OCI-LY7 (cell line): Measurements from ENCODE around the gene PHOSPHO2. TPM values are rescaled to one million over a fixed set of nuclear protein-coding genes. Genes with fewer than 3 reads are reported as not detected.
"Not testable (repeated sequence)": the region's sequence is repeated elsewhere in the genome, so short reads cannot be mapped to it uniquely, and the experiment has no call there.

Source experiments
- BruUV-seq: library from RNA; stranded (reverse); fragments of 400-500 nt; replicated peaks from 2 replicates; lab custom pipeline; 2021; lab: Mats Ljungman, UMichigan
- CTCF ChIA-PET: fragments of 300-600 bp; sonication (Branson Sonifier 250); formaldehyde crosslinking; loops from one replicate; lab custom pipeline; 2022; ENCODE audit warnings: antibody characterized with exemption; ENCODE audit not compliant: unreplicated experiment; lab: Charles Lee
- POLR2A ChIA-PET: fragments of 300-600 bp; sonication (Branson Sonifier 250); formaldehyde crosslinking; loops from one replicate; lab custom pipeline; 2022; ENCODE audit warnings: antibody characterized with exemption; lab: Charles Lee
- DNase-seq: peaks from one replicate; pipeline ENCODE4 v3.0.0-alpha.2; 2015; ENCODE audit warnings: low spot score
- H2AFZ ChIP-seq: fragments of 200-600 bp; sonication (generic), shearing (Covaris generic); 2 replicates; pipeline ENCODE4 v1.6.1; 2014; ENCODE audit warnings: mild to moderate bottlenecking, antibody characterized with exemption, low read length, moderate library complexity
- H3K27ac ChIP-seq: fragments of 200-600 bp; sonication (generic); 2 replicates; pipeline ENCODE4 v1.5.1; 2014; ENCODE audit warnings: mixed run types, low read depth, mild to moderate bottlenecking, moderate library complexity, low read length, inconsistent platforms; ENCODE audit not compliant: poor library complexity, severe bottlenecking
- H3K36me3 ChIP-seq: fragments of 200-600 bp; sonication (generic); 2 replicates; pipeline ENCODE4 v1.6.1; 2014; ENCODE audit warnings: mild to moderate bottlenecking, antibody characterized with exemption, low read length, moderate library complexity, mixed read lengths; ENCODE audit not compliant: insufficient read depth
- H3K4me1 ChIP-seq: fragments of 200-600 bp; sonication (generic); 2 replicates; pipeline ENCODE4 v1.5.1; 2014; ENCODE audit warnings: mild to moderate bottlenecking, low read length; ENCODE audit not compliant: insufficient read depth, poor library complexity, severe bottlenecking
- H3K4me2 ChIP-seq: fragments of 200-600 bp; sonication (generic); 2 replicates; pipeline ENCODE4 v1.6.1; 2014; ENCODE audit warnings: mild to moderate bottlenecking, low read length
- H3K4me3 ChIP-seq: fragments of 200-600 bp; sonication (generic); 2 replicates; pipeline ENCODE4 v1.5.1; 2014; ENCODE audit warnings: mild to moderate bottlenecking, low read depth, low read length; ENCODE audit not compliant: poor library complexity, severe bottlenecking
- H3K79me2 ChIP-seq: fragments of 200-600 bp; sonication (generic); 2 replicates; pipeline ENCODE4 v1.6.1; 2016; ENCODE audit warnings: low read depth, mild to moderate bottlenecking, low read length, moderate library complexity, mixed read lengths; ENCODE audit not compliant: insufficient read depth
- H3K9me2 ChIP-seq: fragments of 200-600 bp; sonication (generic); 2 replicates; pipeline ENCODE4 v1.6.1; 2016; ENCODE audit warnings: mild to moderate bottlenecking, low read length, mixed read lengths; ENCODE audit not compliant: insufficient read depth
- H3K9me3 ChIP-seq: fragments of 200-600 bp; sonication (generic); 2 replicates; pipeline ENCODE4 v1.6.1; 2014; ENCODE audit warnings: mild to moderate bottlenecking, mixed run types, low read length, mixed read lengths
- H4K20me1 ChIP-seq: fragments of 200-600 bp; sonication (generic); 2 replicates; pipeline ENCODE4 v1.6.1; 2014; ENCODE audit warnings: mild to moderate bottlenecking, antibody characterized with exemption, low read length, moderate library complexity, mixed read lengths; ENCODE audit not compliant: insufficient read depth
- CTCF ChIP-seq: fragments of 200-600 bp; sonication (generic); conservative IDR thresholded peaks from 2 replicates; pipeline ENCODE4 v1.5.1; 2014; ENCODE audit warnings: mild to moderate bottlenecking, antibody characterized with exemption, low read length, moderate library complexity, mixed read lengths
- EZH2phosphoT487 ChIP-seq: fragments of 200-600 bp; sonication (generic); IDR thresholded peaks from 2 replicates; pipeline ENCODE4 v1.6.1; 2018; ENCODE audit warnings: low read depth, borderline replicate concordance, mild to moderate bottlenecking, mixed run types, antibody characterized with exemption, low read length, moderate library complexity, mixed read lengths
- intact Hi-C: fragments of 100-400 bp; cut with micrococcal nuclease; formaldehyde crosslinking; loops from one replicate; pipeline ENCODE4 v1.10.0; 2022; ENCODE audit not compliant: unreplicated experiment
- total RNA-seq, 2 experiments: library from RNA; depleted of rRNA in 1 of 2; stranded (reverse); fragments of >200 nt in 1 of 2; shearing (Covaris generic) in 1 of 2; gene quantifications; 2 replicates each; pipeline ENCODE4 v1.2.3, GENCODE V29; 2014 to 2022

PHOSPHO2 gene
- total RNA-seq, 2 experiments from 2014 or later, result 2.8 to 2.9 TPM

- no peak for DNase-seq
- Histone ChIP-seq H3K79me2 (peaks cover 4% of the 10 kb centered on the region; the same call in 1 of the 2 replicates), H3K9me2 (no peaks in the 10 kb centered on the region), H3K27ac (no peak overlapping the region), H3K4me3 (no peak overlapping the region), H3K4me2 (no peak overlapping the region), H3K36me3 (no peaks in the 10 kb centered on the region), H3K9me3 (no peaks in the 10 kb centered on the region), H3K4me1 (peaks cover 16% of the 10 kb centered on the region), H4K20me1 (no peaks in the 10 kb centered on the region), H2AFZ (no peak overlapping the region)
- TF ChIP-seq CTCF (no peak), EZH2phosphoT487 (no peak)
- POLR2A ChIA-PET, result interaction anchor here (0.7 kb wide), 4 partner anchors 108 to 603 kb away, joined by 3 to 4 read pairs (median 3); no protein-coding TSS in a partner anchor
- CTCF ChIA-PET, result no interaction called here
- intact Hi-C loops, result loop anchor here (10.0 kb wide), 1 partner anchor 1452 kb away; the partner anchor contains the start of gene STK39
- TSS peak; percentile 27 for BruUV-seq
Measured at GRCh38 chr2:169696381-169696780, 2.1 kb downstream of the PHOSPHO2 start.

- POLR2A ChIA-PET, result interaction anchor here (0.8 to 1.7 kb wide), 3 partner anchors 13 to 75 kb away, joined by 3 to 5 read pairs (median 3); no protein-coding TSS in a partner anchor
- H3K4me2 ChIP-seq, H3K27ac ChIP-seq, H4K20me1 ChIP-seq, H2AFZ ChIP-seq, H3K4me1 ChIP-seq, H3K79me2 ChIP-seq, DNase-seq, CTCF ChIA-PET, H3K4me3 ChIP-seq, H3K9me3 ChIP-seq, BruUV-seq, H3K36me3 ChIP-seq, H3K9me2 ChIP-seq: not testable (repeated sequence)
- intact Hi-C loops, result loop anchor here (10.0 kb wide), 1 partner anchor 1454 kb away; the partner anchor contains the start of gene STK39
Measured at GRCh38 chr2:169699173-169699572, 4.9 kb downstream of the PHOSPHO2 start.

GRCh38 chr2:169702996-169703395, 8.7 kb downstream of the PHOSPHO2 start:
- no peaks in the 10 kb centered on the region for H3K4me1 ChIP-seq
- intact Hi-C loops, result no loop called here
- CTCF ChIA-PET, result interaction anchor here (0.5 kb wide), 1 partner anchor 52 kb away, joined by 5 read pairs; no protein-coding TSS in a partner anchor

More at GRCh38 chr2:169702996-169703395, 8.7 kb downstream of the PHOSPHO2 start:
- H2AFZ ChIP-seq, result no peak overlapping the region
- no peak for TF ChIP-seq EZH2phosphoT487
- TF ChIP-seq CTCF, result no peak
- H4K20me1 ChIP-seq, result no peaks in the 10 kb centered on the region
- no peak for DNase-seq
- POLR2A ChIA-PET, result interaction anchor here (0.7 kb wide), 1 partner anchor 19 kb away, joined by 3 read pairs; no protein-coding TSS in a partner anchor
- no peak overlapping the region for H3K4me2 ChIP-seq
- no peaks in the 10 kb centered on the region for H3K79me2 ChIP-seq
- H3K36me3 ChIP-seq, result no peaks in the 10 kb centered on the region
- H3K4me3 ChIP-seq, result no peak overlapping the region
- no peaks in the 10 kb centered on the region for H3K9me3 ChIP-seq
- no peaks in the 10 kb centered on the region for H3K9me2 ChIP-seq
- no peak overlapping the region for H3K27ac ChIP-seq
- no TSS peak for BruUV-seq
